Adrenal gland (tissue), 5 donors: ENCODE results near the gene ARHGAP26.

ENCODE experiments used
- POLR2A ChIP-seq, 2 donors: fragments of 450-650 bp; IDR thresholded peaks; one replicate each; pipeline ENCODE4 v1.6.1; 2017; ENCODE audit warnings: antibody characterized with exemption in 2 of 2, mild to moderate bottlenecking in 2 of 2, moderate library complexity in 1 of 2
- TF ChIP-seq, protein P1 (sequence below), 6 experiments: fragments of 450-650 bp in 4 of 6; fragments of 200-600 bp in 2 of 6; sonication (generic) in 1 of 6; IDR thresholded peaks; 1 replicate in 5 of 6; 2 replicates in 1 of 6; pipeline versions ENCODE4 v1.5.1 to v1.8.0; 2016 to 2021; ENCODE audit warnings: antibody characterized with exemption in 6 of 6, mild to moderate bottlenecking in 2 of 6, moderate library complexity in 1 of 6
- donor health status: DM: no; HTN: no; CAD: no.

DNA sequence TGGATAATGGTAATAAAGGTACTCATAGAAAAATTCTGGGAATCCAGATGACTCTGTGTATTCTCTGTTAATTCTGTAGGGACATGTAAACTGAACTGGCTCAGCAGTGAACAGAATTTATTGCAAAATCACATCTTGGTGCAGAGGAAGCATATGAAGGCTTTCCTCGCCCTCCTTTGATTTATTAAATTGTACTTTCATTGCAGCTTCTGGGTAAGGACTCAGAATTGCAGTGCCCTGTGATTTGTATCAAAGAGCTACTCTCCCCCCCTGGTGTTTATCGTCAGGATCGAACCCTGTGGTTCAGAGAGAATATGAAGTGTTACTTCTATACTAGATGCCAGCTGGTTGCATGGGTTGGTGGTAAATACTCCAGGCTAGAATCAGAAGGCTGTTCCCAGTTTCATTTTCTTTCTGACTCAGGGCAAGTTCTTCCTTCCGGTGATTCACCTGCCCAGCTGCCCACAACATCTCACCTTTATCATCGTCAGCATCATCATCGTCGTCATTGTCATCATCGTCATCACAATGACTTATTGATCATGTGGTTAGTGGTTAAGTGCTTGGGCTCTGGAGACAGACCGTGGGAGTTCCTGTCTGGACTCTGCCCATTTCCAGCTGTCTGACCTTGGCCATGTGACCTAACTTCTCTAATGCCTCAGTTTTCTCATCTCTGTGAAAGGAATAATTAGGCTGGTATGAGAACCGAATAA, 238.8 kb downstream of the ARHGAP26 start:
- TF ChIP-seq POLR2A (IDR thresholded peaks at IDR 0.05), result no peak
- TF ChIP-seq, protein P1, sequence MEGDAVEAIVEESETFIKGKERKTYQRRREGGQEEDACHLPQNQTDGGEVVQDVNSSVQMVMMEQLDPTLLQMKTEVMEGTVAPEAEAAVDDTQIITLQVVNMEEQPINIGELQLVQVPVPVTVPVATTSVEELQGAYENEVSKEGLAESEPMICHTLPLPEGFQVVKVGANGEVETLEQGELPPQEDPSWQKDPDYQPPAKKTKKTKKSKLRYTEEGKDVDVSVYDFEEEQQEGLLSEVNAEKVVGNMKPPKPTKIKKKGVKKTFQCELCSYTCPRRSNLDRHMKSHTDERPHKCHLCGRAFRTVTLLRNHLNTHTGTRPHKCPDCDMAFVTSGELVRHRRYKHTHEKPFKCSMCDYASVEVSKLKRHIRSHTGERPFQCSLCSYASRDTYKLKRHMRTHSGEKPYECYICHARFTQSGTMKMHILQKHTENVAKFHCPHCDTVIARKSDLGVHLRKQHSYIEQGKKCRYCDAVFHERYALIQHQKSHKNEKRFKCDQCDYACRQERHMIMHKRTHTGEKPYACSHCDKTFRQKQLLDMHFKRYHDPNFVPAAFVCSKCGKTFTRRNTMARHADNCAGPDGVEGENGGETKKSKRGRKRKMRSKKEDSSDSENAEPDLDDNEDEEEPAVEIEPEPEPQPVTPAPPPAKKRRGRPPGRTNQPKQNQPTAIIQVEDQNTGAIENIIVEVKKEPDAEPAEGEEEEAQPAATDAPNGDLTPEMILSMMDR (IDR thresholded peaks at IDR 0.05), result no peak
